CD8-positive, alpha-beta memory T cell (primary cell): Measurements from ENCODE around the gene SMAD7. TPM values are rescaled to one million over a fixed set of nuclear protein-coding genes. Genes with fewer than 3 reads are reported as not detected.

Experiments used
- CTCF ChIA-PET: fragments of 350-600 bp; sonication (Branson Sonifier 250); formaldehyde crosslinking; loops from one replicate; lab custom pipeline; 2021; ENCODE audit warnings: antibody characterized with exemption; lab: Charles Lee
- POLR2A ChIA-PET: fragments of 350-600 bp; sonication (Branson Sonifier 250); formaldehyde crosslinking; loops from one replicate; lab custom pipeline; 2021; ENCODE audit warnings: antibody characterized with exemption; lab: Charles Lee
- DNase-seq, 5 donors: peaks; one replicate each; pipeline versions ENCODE4 v3.0.0 to v3.0.0-alpha.2; 2020 to 2022; ENCODE audit warnings: mixed read lengths in 1 of 5
- H3K27ac ChIP-seq: one replicate; pipeline ENCODE4 v1.7.0; 2013; ENCODE audit warnings: low read depth, mild to moderate bottlenecking, low read length, moderate library complexity
- H3K27me3 ChIP-seq: 2 replicates; pipeline ENCODE4 v1.7.0; 2013; ENCODE audit warnings: low read length, mild to moderate bottlenecking; ENCODE audit not compliant: insufficient read depth, poor library complexity, severe bottlenecking
- H3K36me3 ChIP-seq: 2 replicates; pipeline ENCODE4 v1.7.0; 2013; ENCODE audit warnings: mild to moderate bottlenecking, low read length, moderate library complexity; ENCODE audit not compliant: insufficient read depth
- H3K4me1 ChIP-seq: 2 replicates; pipeline ENCODE4 v1.7.0; 2013; ENCODE audit warnings: mild to moderate bottlenecking, low read length, moderate library complexity; ENCODE audit not compliant: insufficient read depth
- H3K4me3 ChIP-seq: 2 replicates; pipeline ENCODE4 v1.7.0; 2013; ENCODE audit warnings: mild to moderate bottlenecking, low read length
- H3K9me3 ChIP-seq: 2 replicates; pipeline ENCODE4 v1.7.0; 2013; ENCODE audit warnings: mild to moderate bottlenecking, low read length
- H3K27ac Mint-ChIP-seq, 8 donors: one replicate each; pipeline ENCODE4 v1.8.0; 2020 to 2021; ENCODE audit warnings: mixed read lengths in 8 of 8, mild to moderate bottlenecking in 6 of 8, inconsistent platforms in 3 of 8, moderate library complexity in 3 of 8
- H3K27me3 Mint-ChIP-seq, 2 donors: one replicate each; pipeline ENCODE4 v1.8.0; 2020 to 2021; ENCODE audit warnings: mixed read lengths in 2 of 2, mild to moderate bottlenecking in 1 of 2, moderate library complexity in 1 of 2
- H3K36me3 Mint-ChIP-seq, 3 donors: one replicate each; pipeline ENCODE4 v1.8.0; 2020 to 2021; ENCODE audit warnings: mixed read lengths in 3 of 3, inconsistent platforms in 1 of 3, mild to moderate bottlenecking in 1 of 3
- H3K4me1 Mint-ChIP-seq, 3 donors: one replicate each; pipeline ENCODE4 v1.8.0; 2020 to 2021; ENCODE audit warnings: mixed read lengths in 3 of 3, inconsistent platforms in 1 of 3, mild to moderate bottlenecking in 1 of 3
- H3K4me3 Mint-ChIP-seq, 7 donors: one replicate each; pipeline ENCODE4 v1.8.0; 2020 to 2021; ENCODE audit warnings: mixed read lengths in 7 of 7, mild to moderate bottlenecking in 6 of 7, moderate library complexity in 4 of 7, inconsistent platforms in 2 of 7
- H3K9me3 Mint-ChIP-seq, 5 donors: one replicate each; pipeline ENCODE4 v1.8.0; 2020 to 2022; ENCODE audit warnings: mixed read lengths in 5 of 5, mild to moderate bottlenecking in 3 of 5, moderate library complexity in 2 of 5, inconsistent platforms in 1 of 5
- polyA plus RNA-seq: library from polyadenylated mRNA; unstranded; fragments of 300-500 nt; fragmentation: Illumina TruSeq; gene quantifications from one replicate; pipeline ENCODE4 v1.2.3, GENCODE V29; 2021
- total RNA-seq, 2 experiments: library from RNA; stranded (reverse); gene quantifications; one replicate each; pipeline ENCODE4 v1.2.3, GENCODE V29; 2021

Gene SMAD7
- total and polyA plus RNA-seq, 3 experiments from 2014 or later, result 7.0 to 23.3 (median 23.3) TPM

DNA sequence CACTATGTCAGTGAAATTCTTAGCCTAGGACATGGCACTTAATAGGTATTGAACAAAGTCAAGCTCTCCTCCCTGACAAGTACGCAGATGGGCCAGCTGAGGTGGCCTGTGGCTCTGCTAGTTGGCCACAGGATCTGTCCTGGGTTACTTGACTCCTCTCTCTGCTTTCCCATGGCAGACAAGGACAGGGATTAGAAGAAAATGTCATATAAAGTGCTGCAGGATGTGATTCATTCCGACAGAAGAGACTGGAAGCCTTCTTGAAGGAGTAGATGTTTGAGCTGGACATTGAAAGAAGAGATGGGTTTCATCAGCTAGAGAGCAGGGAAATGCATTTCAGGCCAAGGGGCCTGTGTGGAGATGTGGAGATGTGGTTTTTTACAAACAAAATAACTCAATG lies 46.7 kb downstream of the SMAD7 start:
- H3K4me1 ChIP-seq, result peaks cover 3% of the 10 kb centered on the region
- Mint-ChIP-seq H3K4me1 (peaks cover 12 to 19% (median 17%) of the 10 kb centered on the region in 3 donors), H3K36me3 (peaks cover 0 to 8% (median 0%) of the 10 kb centered on the region in 3 donors), H3K4me3 (no peak overlapping the region), H3K27me3 (peaks cover 0 to 4% of the 10 kb centered on the region in 2 donors), H3K9me3 (peaks cover 0 to 11% (median 3%) of the 10 kb centered on the region in 5 donors), H3K27ac (peak overlapping the region in 1 of 8 donors; percentile 67)
- no peaks in the 10 kb centered on the region for H3K36me3 ChIP-seq
- peak in 1 of 5 donors; percentile 4 for DNase-seq
- no peaks in the 10 kb centered on the region for H3K9me3 ChIP-seq
- ChIA-PET POLR2A (no interaction called here), CTCF (interaction anchor here (1.2 to 2.2 kb wide), 2 partner anchors 9 to 126 kb away, joined by 3 to 7 read pairs; no protein-coding TSS in a partner anchor)
- H3K4me3 ChIP-seq, result no peak overlapping the region
- H3K27ac ChIP-seq, result no peak overlapping the region
- no peaks in the 10 kb centered on the region for H3K27me3 ChIP-seq

DNA sequence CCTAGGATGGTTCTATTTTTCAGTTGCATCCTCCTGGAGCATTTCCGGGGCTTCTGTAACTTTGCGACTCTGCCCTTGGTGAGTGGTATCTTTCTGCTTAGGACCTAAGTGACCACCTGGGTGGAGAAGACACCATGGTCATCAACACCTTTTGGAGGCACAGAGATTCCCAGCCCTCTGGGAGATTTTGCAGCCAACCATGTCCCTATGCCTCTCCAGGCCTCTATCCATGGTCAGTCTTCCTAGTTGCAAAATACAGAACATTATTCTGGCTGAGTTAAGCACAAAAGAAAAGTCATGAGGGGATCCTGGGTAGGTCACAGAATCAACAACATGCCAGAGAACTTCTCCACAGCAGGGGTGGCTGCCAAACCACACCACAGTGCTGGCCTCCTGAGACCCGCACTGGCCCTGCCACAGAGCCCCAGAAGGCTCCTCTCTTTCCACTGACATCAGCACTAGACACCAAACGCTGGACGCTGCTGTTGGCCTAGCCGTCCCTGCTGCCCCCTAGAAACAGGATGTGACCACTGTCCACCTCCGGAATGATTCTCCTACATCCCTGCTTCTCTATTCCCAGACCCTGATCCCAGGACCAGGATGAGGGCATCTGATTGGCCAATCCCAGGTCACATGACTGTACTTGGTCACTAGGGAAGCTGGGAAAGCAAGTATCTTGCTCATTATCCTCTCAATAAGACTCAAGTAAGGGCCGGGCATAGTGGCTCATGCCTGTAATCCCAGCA lies 47.7 kb downstream of the SMAD7 start:
- ChIA-PET CTCF (no interaction called here), POLR2A (no interaction called here)
- Mint-ChIP-seq H3K4me1 (peaks cover 6 to 13% (median 11%) of the 10 kb centered on the region in 3 donors), H3K27ac (peak overlapping the region in 2 of 8 donors; percentile 3 to 48), H3K4me3 (no peak overlapping the region), H3K36me3 (peaks cover 0 to 8% (median 0%) of the 10 kb centered on the region in 3 donors), H3K9me3 (peaks cover 2 to 11% (median 3%) of the 10 kb centered on the region in 5 donors), H3K27me3 (peaks cover 0 to 4% of the 10 kb centered on the region in 2 donors)
- no peak overlapping the region for H3K4me3 ChIP-seq
- no peaks in the 10 kb centered on the region for H3K9me3 ChIP-seq
- H3K36me3 ChIP-seq, result no peaks in the 10 kb centered on the region
- no peak overlapping the region for H3K27ac ChIP-seq
- H3K27me3 ChIP-seq, result no peaks in the 10 kb centered on the region
- DNase-seq, result no peak
- no peaks in the 10 kb centered on the region for H3K4me1 ChIP-seq

DNA sequence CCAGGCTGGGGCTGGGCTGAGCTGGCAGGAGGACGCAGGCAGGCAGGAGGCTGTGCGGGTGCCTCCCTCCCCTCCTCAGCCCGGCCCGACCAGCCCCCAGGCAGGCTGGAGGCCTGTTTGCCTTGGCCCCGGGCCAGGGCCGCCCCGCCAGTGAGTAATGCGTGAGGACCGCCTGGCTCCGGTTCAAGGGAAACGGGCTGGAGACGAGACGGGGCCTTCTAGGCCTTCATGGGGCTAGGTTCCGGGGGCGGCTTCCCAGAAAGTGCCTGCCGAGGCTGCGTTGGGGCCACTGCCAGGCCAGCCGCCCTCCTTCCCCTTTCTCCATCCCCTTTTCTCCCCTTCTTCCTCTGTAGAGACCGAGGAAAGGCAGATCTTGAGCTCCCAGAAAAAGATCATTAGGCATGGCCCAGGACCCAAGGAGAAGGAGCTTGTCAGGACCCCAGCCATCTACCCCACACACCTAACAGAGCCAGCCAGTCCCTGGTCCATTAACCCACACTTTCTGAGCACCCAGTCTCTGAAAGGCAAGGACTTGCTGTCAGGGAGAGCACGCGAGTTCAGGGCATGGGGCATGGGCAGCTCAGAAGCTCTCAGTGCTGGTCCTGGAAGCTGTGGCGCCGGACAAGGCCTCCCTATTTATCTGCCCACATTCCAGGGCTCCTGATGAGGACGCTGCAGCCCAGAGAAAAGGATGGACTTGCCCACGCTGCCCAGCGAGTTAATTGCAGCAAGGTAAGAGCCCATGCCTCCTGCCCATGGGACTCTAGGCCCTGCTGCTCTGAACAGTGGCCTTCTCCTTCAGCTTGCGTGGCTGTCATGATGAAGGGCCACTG lies 48.5 kb downstream of the SMAD7 start:
- no peaks in the 10 kb centered on the region for H3K4me1 ChIP-seq
- no peaks in the 10 kb centered on the region for H3K36me3 ChIP-seq
- no peak overlapping the region for H3K27ac ChIP-seq
- H3K27me3 Mint-ChIP-seq, result peaks cover 0 to 4% of the 10 kb centered on the region in 2 donors
- DNase-seq, result no peak
- H3K27me3 ChIP-seq, result no peaks in the 10 kb centered on the region
- H3K4me3 Mint-ChIP-seq, result no peak overlapping the region
- peaks cover 0 to 8% (median 0%) of the 10 kb centered on the region in 3 donors for H3K36me3 Mint-ChIP-seq
- no peak overlapping the region for H3K4me3 ChIP-seq
- POLR2A ChIA-PET, result no interaction called here
- CTCF ChIA-PET, result no interaction called here
- no peaks in the 10 kb centered on the region for H3K9me3 ChIP-seq
- H3K27ac Mint-ChIP-seq, result no peak overlapping the region
- H3K9me3 Mint-ChIP-seq, result peaks cover 2 to 11% (median 3%) of the 10 kb centered on the region in 5 donors
- H3K4me1 Mint-ChIP-seq, result peaks cover 6 to 13% (median 13%) of the 10 kb centered on the region in 3 donors

DNA sequence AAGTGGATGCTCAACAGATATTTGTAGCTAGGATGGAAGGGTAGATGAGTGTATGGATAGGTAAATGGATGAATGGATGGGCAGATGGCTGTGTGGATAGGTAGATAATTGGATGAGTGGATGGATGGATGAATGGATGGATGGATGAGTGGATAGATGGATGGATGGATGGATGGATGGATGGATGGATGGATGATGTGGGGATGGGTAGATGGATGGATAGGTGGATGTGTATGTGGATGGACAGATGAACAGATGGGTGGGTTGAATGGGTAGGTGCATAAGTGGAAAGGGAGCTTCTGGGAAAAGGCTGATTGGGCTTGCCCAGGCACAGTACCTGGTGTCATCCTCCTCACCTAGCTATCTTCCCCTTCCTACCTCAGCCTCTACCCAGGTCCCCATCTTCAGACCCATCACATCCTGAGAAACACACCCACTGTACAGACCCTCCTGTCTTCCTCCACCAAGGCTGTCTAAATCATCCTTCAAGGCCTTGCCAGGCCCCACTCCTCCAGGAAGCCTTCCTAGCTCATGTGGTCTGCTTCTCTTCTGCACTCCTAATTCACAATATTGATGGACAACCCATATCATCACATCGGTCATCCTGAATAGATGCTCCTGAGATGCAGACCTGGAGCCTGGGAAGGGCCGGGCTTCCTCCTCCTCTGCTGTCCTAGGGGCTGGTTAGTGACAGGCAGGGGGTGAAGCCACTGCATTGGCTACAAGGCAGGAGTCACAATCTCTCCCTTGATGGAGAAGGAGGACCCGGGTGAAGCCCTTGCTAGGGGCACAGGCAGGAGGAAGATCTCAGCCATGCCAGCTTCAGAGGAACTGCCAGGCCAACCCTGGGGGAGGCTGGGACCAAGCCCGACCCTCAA lies 49.4 kb downstream of the SMAD7 start:
- CTCF ChIA-PET, result interaction anchor here (1.4 kb wide), 1 partner anchor 87 kb away, joined by 3 read pairs; no protein-coding TSS in a partner anchor

DNA sequence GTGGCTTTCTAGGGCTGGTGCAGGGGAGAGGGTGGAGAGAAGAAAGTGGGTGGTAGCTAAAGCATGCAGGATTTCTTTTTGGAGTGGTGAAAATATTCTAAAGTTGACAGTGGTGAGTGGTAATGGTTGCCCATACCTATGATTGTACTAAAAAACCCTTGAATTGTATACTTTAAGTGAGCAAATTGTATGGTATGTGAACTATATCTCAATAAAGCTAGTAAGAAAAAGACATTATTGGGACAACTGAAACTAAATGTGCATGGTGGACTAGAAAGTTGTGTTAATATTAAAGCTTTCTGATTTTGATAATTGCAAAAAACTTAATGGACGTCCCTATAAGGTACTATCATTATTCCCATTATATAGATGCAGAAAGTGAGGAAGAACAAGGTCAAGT lies 50.3 kb downstream of the SMAD7 start:
- DNase-seq, result no peak
- H3K4me1 ChIP-seq, result no peaks in the 10 kb centered on the region
- H3K36me3 ChIP-seq, result no peaks in the 10 kb centered on the region
- Mint-ChIP-seq H3K4me1 (peaks cover 9 to 24% (median 18%) of the 10 kb centered on the region in 3 donors), H3K36me3 (peaks cover 0 to 8% (median 2%) of the 10 kb centered on the region in 3 donors), H3K9me3 (peaks cover 2 to 9% (median 3%) of the 10 kb centered on the region in 5 donors), H3K4me3 (no peak overlapping the region), H3K27me3 (peaks cover 0 to 4% of the 10 kb centered on the region in 2 donors), H3K27ac (peak overlapping the region in 2 of 8 donors; percentile 30 to 31)
- ChIA-PET CTCF (interaction anchor here (1.4 kb wide), 1 partner anchor 88 kb away, joined by 3 read pairs; no protein-coding TSS in a partner anchor), POLR2A (interaction anchor here (0.5 kb wide), 1 partner anchor 11 kb away, joined by 4 read pairs; no protein-coding TSS in a partner anchor)
- H3K9me3 ChIP-seq, result no peaks in the 10 kb centered on the region
- no peak overlapping the region for H3K4me3 ChIP-seq
- no peaks in the 10 kb centered on the region for H3K27me3 ChIP-seq
- no peak overlapping the region for H3K27ac ChIP-seq

More for the DNA sequence above, 49.4 kb downstream of the SMAD7 start:
- no peak overlapping the region for H3K4me3 Mint-ChIP-seq
- H3K27ac Mint-ChIP-seq, result peak overlapping the region in 1 of 8 donors; percentile 78
- H3K9me3 Mint-ChIP-seq, result peaks cover 2 to 11% (median 3%) of the 10 kb centered on the region in 5 donors
- no peaks in the 10 kb centered on the region for H3K9me3 ChIP-seq
- no peaks in the 10 kb centered on the region for H3K27me3 ChIP-seq
- H3K36me3 ChIP-seq, result no peaks in the 10 kb centered on the region
- no peaks in the 10 kb centered on the region for H3K4me1 ChIP-seq
- H3K4me1 Mint-ChIP-seq, result peaks cover 9 to 20% (median 13%) of the 10 kb centered on the region in 3 donors
- H3K36me3 Mint-ChIP-seq, result peaks cover 0 to 8% (median 0%) of the 10 kb centered on the region in 3 donors
- DNase-seq, result no peak
- no peak overlapping the region for H3K27ac ChIP-seq
- H3K27me3 Mint-ChIP-seq, result peaks cover 0 to 4% of the 10 kb centered on the region in 2 donors
- POLR2A ChIA-PET, result interaction anchor here (0.5 kb wide), 1 partner anchor 116 kb away, joined by 3 read pairs; no protein-coding TSS in a partner anchor
- H3K4me3 ChIP-seq, result no peak overlapping the region

DNA sequence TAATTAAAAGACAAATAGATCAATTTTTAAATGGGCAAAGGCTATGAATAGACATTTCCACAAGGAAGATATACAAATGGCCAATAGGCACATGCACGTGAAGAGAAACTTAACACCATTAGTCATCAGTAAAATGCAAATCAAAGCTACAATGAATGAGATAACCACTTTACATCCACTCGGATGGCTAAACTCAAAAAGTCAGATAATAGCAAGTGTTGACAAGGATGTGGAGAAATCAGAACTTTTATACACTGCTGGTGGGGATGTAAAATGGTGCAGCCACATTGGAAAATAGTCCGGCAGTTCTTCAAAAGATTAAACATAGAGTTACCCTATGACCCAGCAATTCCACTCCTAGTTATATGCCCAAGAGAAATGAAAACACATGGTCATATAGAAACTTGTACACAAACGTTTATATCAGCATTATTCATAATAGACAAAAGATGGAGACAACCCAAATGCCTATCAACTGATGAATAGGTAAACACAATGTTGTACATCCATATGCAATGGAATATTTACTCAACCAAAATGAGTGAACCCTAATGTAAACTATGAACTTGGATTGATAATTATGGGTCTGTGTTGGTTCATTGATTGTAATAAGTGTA lies 51.1 kb downstream of the SMAD7 start:
- ChIA-PET CTCF (no interaction called here), POLR2A (no interaction called here)
- peak overlapping the region in 1 of 8 donors; percentile 42 for H3K27ac Mint-ChIP-seq
- Histone ChIP-seq H3K36me3 (no peaks in the 10 kb centered on the region), H3K9me3 (no peaks in the 10 kb centered on the region), H3K27me3 (no peaks in the 10 kb centered on the region), H3K27ac (no peak overlapping the region), H3K4me3 (no peak overlapping the region), H3K4me1 (no peaks in the 10 kb centered on the region)
- H3K4me3 Mint-ChIP-seq, result no peak overlapping the region
- H3K9me3 Mint-ChIP-seq, result peaks cover 2 to 7% (median 3%) of the 10 kb centered on the region in 5 donors
- H3K36me3 Mint-ChIP-seq, result peaks cover 0 to 8% (median 2%) of the 10 kb centered on the region in 3 donors
- no peak for DNase-seq
- H3K4me1 Mint-ChIP-seq, result peaks cover 9 to 24% (median 18%) of the 10 kb centered on the region in 3 donors
- H3K27me3 Mint-ChIP-seq, result peaks cover 0 to 4% of the 10 kb centered on the region in 2 donors

DNA sequence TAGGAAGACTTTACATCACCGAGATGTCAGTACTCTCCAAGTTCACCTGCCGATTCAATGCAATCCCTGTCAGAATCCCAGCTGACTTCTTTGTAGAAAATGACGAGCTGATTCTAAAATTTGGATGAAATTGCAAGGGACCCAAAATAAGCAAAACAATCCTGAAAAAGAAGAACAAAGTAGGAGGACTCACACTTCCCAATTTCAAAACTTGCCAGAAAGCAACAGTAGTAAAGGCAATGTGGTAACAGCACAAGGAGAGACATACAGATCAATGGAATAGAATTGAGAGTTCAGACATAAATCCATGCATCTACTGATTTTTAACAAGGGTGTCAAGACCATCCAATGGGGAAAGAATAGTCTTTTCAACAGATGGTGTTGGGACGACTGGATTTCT lies 52.2 kb downstream of the SMAD7 start:
- CTCF ChIA-PET, result interaction anchor here (0.8 kb wide), 1 partner anchor 12 kb away, joined by 3 read pairs; no protein-coding TSS in a partner anchor
- H3K27ac ChIP-seq, result no peak overlapping the region
- H3K4me1 Mint-ChIP-seq, result peaks cover 9 to 24% (median 18%) of the 10 kb centered on the region in 3 donors
- peaks cover 0 to 2% (median 0%) of the 10 kb centered on the region in 5 donors for H3K9me3 Mint-ChIP-seq
- H3K9me3 ChIP-seq, result no peaks in the 10 kb centered on the region
- peaks cover 0 to 4% of the 10 kb centered on the region in 2 donors for H3K27me3 Mint-ChIP-seq
- no peaks in the 10 kb centered on the region for H3K4me1 ChIP-seq
- no peak overlapping the region for H3K4me3 ChIP-seq
- H3K27me3 ChIP-seq, result no peaks in the 10 kb centered on the region
- no peak overlapping the region for H3K4me3 Mint-ChIP-seq
- H3K36me3 ChIP-seq, result no peaks in the 10 kb centered on the region
- POLR2A ChIA-PET, result no interaction called here
- peak overlapping the region in 1 of 8 donors; percentile 61 for H3K27ac Mint-ChIP-seq
- no peak for DNase-seq
- peaks cover 0 to 2% (median 0%) of the 10 kb centered on the region in 3 donors for H3K36me3 Mint-ChIP-seq
